ENCODE measurements around the gene KLK1. TPM values are rescaled to one million over a fixed set of nuclear protein-coding genes. Genes with fewer than 3 reads are reported as not detected.

Gene KLK1
- total RNA-seq, 1 experiment from 2014 or later = not detected

DNA sequence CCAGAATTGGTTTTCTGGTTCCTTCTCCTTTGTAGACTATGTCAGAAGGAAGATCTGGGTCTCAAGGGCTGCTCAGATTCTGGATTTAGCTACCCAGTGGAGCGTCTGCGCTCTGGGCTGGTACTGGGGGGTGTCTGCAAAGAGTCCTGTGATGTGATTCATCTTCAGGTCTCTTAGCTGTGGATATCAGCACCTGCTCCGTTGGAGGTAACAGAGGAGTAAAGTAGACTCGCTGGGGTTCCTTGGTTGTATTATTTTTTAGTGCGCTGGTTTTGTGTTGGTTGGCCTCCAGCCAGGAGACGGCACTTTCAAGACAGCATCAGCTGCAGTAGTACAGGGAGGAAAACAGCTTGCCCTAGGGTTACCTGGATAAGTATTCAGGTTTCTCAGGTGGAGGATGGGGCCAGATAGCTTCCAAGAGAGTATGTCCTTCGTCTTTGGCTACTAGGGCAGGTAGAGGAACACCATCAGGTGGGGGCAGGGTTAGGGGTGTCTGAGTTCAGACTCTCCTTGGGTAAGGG, 20.2 kb upstream of the KLK1 start:
- DNase-seq = no peak
- H3K36me3 ChIP-seq (replicated peaks; ENCODE audit: control insufficient read depth, insufficient read depth, low read length) = no peaks in the 10 kb centered on the region
- H3K27me3 ChIP-seq (ENCODE audit: control insufficient read depth, insufficient read depth, low read length) = peaks cover 11% of the 10 kb centered on the region
- H3K4me3 ChIP-seq (ENCODE audit: insufficient read depth, low read depth, low read length) = no peak overlapping the region

DNA sequence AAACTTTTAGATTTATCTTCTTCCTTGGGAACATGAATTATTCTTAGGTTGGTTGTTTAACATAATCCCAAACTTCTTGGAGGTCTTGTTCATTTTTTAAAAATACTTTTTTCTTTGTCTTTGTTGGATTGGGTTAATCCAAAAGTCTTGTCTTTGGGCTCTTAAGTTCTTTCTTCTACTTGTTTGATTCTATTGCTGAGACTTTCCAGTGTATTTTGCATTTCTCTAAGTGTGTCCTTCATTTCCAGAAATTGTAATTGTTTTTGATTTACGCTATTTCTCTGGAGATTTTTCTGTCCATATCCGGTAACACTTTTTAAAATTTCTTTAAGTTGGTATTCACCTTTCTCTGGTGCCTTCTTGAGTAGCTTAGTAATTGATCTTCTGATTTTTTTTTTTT, 19.6 kb upstream of the KLK1 start:
- DNase-seq = no peak
- Histone ChIP-seq H3K27me3 (ENCODE audit: control insufficient read depth, insufficient read depth, low read length) (peaks cover 11% of the 10 kb centered on the region), H3K4me3 (ENCODE audit: insufficient read depth, low read depth, low read length) (no peak overlapping the region), H3K36me3 (replicated peaks; ENCODE audit: control insufficient read depth, insufficient read depth, low read length) (no peaks in the 10 kb centered on the region)

DNA sequence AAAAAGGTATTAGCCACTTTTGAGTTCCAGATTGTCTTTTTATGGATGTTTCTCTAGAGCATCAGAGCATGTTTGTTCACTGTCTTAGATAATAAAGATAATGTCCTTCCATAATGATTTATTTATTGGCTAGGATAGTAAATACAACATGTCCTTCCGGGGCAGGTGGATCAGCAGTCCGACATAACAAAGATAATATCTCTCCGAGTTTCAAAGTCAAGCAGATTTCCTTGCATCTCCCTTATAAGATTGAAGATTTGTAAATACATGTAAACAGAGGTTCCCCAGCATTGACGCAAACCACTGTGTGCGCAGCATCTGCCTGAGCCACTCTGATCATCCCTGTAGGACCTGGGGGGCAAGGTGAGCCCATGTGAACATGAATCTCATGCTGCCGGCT, 18.5 kb upstream of the KLK1 start:
- no peak for DNase-seq
- H3K36me3 ChIP-seq (replicated peaks; ENCODE audit: control insufficient read depth, insufficient read depth, low read length) = no peaks in the 10 kb centered on the region
- no peak overlapping the region for H3K4me3 ChIP-seq (ENCODE audit: insufficient read depth, low read depth, low read length)
- peaks cover 13% of the 10 kb centered on the region for H3K27me3 ChIP-seq (ENCODE audit: control insufficient read depth, insufficient read depth, low read length)

DNA sequence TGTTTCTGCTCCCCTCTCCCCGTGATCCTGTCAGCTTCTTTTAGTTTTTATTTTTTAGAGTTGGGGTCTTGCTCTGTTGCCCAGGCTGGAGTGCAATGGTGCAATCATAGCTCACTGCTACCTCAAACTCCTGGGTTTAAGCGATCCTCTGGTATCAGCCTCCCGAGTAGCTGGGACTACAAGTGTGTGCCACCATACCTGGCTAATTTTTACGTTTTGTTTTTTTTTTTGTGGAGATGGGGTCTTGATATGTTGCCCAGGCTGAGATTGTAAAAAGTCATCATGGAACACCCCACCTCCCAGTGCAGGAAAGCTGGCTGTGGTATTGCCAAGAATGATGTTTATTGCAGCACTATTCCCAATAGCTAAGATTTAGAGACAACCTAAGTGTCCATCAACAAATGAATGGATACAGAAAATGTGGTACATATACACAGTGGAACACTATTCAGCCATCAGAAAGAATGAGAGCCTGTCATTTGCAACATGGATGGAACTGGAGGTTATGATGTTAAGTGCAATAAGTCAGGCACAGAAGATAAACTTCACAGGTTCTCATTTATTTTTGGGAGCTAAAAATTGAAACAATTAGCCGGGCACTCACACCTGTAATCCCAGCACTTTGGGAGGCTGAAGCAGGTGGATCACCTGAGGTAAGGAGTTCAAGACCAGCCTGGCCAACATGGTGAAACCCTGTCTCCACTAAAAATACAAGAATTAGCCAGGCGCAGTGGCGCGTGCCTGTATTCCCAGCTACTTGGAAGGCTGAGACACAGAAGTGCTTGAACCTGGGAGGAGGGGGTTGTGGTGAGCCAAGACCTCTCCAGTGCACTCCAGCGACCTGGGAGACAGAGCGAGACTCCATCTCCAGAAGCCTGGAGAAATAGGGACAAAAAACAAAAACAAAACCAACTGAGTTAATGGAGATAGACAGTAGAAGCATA, 16.4 kb upstream of the KLK1 start:
- Histone ChIP-seq H3K27me3 (ENCODE audit: control insufficient read depth, insufficient read depth, low read length) (peaks cover 30% of the 10 kb centered on the region), H3K36me3 (replicated peaks; ENCODE audit: control insufficient read depth, insufficient read depth, low read length) (no peaks in the 10 kb centered on the region)
- no peak for DNase-seq

DNA sequence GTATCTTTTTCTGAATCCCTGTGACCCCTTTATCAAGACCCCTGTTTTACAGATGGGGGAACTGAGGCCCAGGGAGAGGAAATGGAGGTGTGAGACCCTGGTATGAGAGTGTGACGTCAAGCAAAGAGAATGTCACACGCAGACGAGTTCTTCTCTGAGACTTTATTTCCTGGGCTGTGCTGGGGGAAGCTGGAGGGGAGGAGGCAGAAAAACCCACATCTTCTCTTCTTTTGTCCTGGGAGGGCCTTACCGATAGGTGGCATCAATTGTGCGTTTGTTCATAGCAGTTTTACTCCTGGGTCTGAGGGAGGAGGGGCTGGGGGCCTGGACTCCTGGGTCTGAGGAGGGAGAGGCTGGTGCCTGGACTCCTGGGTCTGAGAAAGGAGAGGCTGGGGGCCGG, 14.7 kb upstream of the KLK1 start:
- Histone ChIP-seq H3K27me3 (ENCODE audit: control insufficient read depth, insufficient read depth, low read length) (peaks cover 25% of the 10 kb centered on the region), H3K4me3 (ENCODE audit: insufficient read depth, low read depth, low read length) (no peak overlapping the region), H3K36me3 (replicated peaks; ENCODE audit: control insufficient read depth, insufficient read depth, low read length) (no peaks in the 10 kb centered on the region)
- peak; percentile 84 for DNase-seq

More for the DNA sequence above, 16.4 kb upstream of the KLK1 start:
- no peak overlapping the region for H3K4me3 ChIP-seq (ENCODE audit: insufficient read depth, low read depth, low read length)

DNA sequence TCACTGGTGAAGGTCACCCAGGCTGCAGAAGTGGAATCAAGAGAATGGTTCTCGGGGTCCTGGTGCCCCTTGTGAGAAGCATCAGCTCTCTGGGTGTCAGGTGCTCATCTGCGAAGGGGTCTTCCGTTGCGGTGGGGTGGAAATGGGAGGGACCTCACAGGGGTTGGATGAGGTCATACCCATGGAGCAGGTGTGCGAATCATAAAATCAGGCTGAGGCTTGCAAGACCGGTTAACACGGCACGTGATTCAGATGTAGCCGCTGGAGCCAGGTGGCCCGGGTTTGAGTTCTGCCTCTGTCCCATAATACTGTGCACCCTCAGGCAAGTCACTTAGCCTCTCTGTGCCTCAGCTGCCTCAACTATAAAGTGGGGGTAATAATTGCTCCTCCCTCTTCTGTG, 13.7 kb upstream of the KLK1 start:
- DNase-seq = peak; percentile 22
- H3K27me3 ChIP-seq (ENCODE audit: control insufficient read depth, insufficient read depth, low read length) = peaks cover 25% of the 10 kb centered on the region
- H3K4me3 ChIP-seq (ENCODE audit: insufficient read depth, low read depth, low read length) = no peak overlapping the region
- H3K36me3 ChIP-seq (replicated peaks; ENCODE audit: control insufficient read depth, insufficient read depth, low read length) = no peaks in the 10 kb centered on the region

DNA sequence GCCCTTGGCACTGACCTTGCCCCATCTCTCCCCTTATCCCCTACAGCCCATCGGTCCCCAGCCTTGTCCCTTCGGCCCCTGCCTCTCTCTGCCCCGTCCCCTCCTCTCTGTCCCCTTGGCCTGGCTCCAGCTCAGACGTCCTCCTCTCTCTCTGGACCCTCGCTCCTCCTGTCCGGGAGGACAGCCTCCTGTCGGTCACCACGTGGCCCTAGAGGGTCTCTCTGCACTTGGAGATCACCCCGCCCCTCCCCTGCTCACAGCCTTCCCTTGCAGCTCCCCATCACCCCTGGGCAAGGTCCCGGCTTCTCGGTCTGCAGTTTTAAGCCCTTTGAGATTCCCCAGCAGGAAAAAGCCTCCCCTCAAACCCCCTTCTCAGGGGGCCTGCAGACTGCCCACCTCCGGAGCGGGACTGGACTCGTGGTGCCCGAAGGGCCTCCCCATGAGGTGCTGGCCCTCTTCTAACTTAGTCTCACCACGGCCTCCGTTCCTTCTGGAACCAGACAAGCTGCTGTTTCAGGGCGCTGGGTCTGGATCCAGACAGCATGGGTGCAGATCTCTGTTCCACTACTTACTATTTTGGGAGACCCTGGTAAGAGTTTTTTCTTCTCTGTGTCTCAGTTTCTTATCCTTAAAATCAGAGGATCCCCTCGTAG, 13.1 kb upstream of the KLK1 start:
- peak; percentile 77 for DNase-seq
- no peak overlapping the region for H3K4me3 ChIP-seq (ENCODE audit: insufficient read depth, low read depth, low read length)
- H3K27me3 ChIP-seq (ENCODE audit: control insufficient read depth, insufficient read depth, low read length) = peaks cover 25% of the 10 kb centered on the region
- H3K36me3 ChIP-seq (replicated peaks; ENCODE audit: control insufficient read depth, insufficient read depth, low read length) = no peaks in the 10 kb centered on the region

DNA sequence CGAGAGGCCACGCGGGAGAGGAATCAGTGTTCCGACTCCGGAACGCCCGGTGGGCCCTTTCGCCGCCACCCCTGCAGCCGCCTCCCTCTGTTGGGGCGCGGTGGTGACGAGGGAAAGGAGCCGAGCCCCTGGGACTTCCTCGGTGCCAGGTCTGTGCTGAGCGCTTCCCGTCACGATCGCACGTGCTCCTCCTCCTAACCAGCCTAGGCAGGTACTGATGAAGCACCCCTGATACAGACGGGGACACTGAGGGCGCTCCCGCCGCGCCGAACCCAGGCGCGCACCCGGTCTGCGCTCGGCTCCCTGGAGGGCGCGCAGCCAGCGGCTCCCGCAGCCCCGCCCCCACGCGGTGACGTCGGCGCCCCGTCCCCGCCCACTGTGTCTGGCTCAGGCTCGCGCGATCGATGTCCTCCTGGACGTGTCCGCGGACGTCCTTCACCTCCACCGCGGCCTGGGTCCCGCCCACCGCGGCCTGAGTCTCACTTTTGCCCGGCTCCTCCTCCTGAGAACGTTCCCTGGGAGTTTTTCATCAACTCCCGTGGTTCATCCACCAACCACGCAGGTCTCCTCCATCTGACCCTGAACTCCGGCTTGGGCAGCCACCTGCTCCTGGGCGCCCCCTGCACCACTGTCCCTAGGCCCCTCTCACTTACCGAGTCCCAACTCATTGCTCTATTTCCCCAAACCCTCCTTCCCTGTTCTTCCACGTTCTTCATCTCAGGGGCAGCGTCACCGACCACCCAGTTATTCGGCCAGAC, 12.4 kb upstream of the KLK1 start:
- H3K27me3 ChIP-seq (ENCODE audit: control insufficient read depth, insufficient read depth, low read length) = peaks cover 24% of the 10 kb centered on the region
- peak; percentile 95 for DNase-seq
- no peaks in the 10 kb centered on the region for H3K36me3 ChIP-seq (replicated peaks; ENCODE audit: control insufficient read depth, insufficient read depth, low read length)
- H3K4me3 ChIP-seq (ENCODE audit: insufficient read depth, low read depth, low read length) = peak overlapping the region; percentile 78

DNA sequence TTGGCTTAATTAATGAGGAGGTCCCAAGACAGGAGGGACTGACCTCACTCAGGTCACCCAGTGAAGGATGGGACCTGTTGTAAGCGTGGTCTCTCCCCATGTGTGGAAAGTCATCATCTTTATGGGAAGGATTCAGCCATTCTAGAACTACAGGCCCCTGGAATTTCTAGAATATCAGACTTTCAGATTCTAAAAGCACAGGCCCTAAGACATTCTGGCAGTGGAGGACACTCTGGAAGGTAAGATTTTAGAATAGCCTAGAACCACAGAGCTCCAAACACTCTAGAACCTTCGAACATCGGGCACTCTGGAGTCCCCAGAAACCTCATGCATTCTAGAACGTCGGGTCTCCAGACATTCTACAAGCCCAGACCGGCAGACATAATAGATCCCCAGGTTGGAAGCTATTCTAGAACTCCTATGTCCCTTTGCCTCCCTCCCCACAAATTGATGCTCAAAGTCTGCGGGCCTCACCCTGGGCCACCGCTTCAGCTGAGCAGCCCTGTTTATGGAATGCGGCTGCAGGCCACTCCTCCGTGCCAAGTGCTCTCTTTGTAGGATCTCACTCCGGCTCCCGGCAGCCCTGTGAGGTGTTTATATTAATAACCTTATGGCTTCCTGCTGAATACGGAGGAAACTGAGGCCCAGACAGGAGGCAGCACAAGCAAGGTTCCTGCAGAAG, 11.7 kb upstream of the KLK1 start:
- DNase-seq = peak; percentile 73
- Histone ChIP-seq H3K27me3 (ENCODE audit: control insufficient read depth, insufficient read depth, low read length) (peaks cover 22% of the 10 kb centered on the region), H3K4me3 (ENCODE audit: insufficient read depth, low read depth, low read length) (peak overlapping the region; percentile 78), H3K36me3 (replicated peaks; ENCODE audit: control insufficient read depth, insufficient read depth, low read length) (no peaks in the 10 kb centered on the region)

DNA sequence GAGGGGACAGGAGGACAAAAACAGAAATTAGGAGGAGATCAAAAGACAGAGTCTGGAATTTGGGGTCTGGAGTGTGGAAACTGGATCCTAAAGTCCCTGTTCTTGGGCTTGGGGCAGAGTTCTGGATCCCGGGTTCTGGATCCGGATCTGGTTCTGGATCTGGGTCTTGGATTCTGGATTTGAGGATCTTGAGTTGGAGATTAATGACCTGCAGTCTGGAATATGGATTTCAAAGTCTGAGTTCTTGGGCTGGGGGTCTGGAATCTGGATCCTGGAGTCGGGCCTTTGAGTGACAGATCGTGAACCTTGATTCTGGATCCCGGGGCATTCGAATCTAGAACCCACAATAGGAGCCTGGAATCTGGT, 10.2 kb upstream of the KLK1 start:
- Histone ChIP-seq H3K4me3 (ENCODE audit: insufficient read depth, low read depth, low read length) (no peak overlapping the region), H3K36me3 (replicated peaks; ENCODE audit: control insufficient read depth, insufficient read depth, low read length) (no peaks in the 10 kb centered on the region), H3K27me3 (ENCODE audit: control insufficient read depth, insufficient read depth, low read length) (peaks cover 22% of the 10 kb centered on the region)
- DNase-seq = no peak

DNA sequence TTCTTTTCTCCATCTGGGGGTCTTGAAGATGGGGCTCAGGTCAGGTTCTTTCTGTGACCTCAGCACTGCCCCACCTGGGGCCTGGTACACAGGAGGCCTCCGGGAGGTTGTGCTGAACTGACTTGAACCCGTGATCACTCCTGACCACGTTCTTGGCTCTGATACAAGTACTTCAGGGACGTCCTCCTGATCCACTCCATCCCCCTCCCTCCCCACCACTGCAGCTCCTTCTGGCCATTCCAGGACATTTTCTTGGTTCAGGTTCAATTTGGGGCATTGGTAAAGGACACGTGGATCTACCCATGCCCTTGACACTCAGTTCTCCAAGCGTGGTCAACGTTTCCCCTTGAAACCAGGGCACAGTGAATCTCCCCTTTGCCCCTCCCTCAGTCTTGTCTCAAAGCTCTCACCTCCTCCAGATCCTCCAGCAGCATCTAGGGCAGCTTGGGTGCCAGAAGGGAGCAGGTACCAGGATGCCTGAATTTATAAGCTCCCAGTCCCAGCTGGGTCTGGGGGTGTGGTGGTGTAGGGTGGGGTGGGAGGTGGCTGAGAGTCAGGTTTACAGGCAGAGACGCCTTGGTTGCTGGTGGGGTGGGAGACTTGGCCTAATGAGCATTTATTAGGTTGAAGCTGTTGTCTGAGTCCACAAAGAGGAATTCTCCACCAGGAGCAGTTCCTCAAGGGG, 9.7 kb upstream of the KLK1 start, which contains the start of gene KLK15:
TSS of gene KLK15 (minus strand) at position 458 of the 685 bp plus-strand sequence. CDS start 2,082 bp downstream, outside the sequence.
- DNase-seq = no peak
- Histone ChIP-seq H3K4me3 (ENCODE audit: insufficient read depth, low read depth, low read length) (no peak within 1 kb of the TSS), H3K36me3 (replicated peaks; ENCODE audit: control insufficient read depth, insufficient read depth, low read length) (no peaks in the 10 kb centered on the region), H3K27me3 (ENCODE audit: control insufficient read depth, insufficient read depth, low read length) (peaks cover 22% of the 10 kb centered on the region)

DNA sequence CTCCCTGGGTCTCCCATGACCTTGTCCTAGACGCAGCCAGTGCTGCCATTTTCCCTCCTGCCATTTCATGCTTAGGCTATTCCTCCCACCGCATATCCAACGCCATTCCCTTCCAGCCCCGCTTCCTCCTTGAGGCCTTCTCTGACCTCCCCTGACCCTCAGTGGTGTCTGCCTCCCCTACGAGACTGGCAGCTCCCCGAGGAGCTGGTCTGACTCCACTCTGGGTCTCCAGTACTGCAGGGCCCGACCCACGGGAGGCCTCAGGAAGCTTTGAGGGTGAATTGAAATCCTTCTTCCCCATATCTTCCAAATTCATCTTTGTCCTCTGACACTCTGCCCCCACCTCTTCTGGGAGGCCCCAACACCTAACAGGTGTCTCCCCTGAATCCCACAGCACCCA, 9.1 kb upstream of the KLK1 start:
- Histone ChIP-seq H3K36me3 (replicated peaks; ENCODE audit: control insufficient read depth, insufficient read depth, low read length) (no peaks in the 10 kb centered on the region), H3K4me3 (ENCODE audit: insufficient read depth, low read depth, low read length) (no peak overlapping the region), H3K27me3 (ENCODE audit: control insufficient read depth, insufficient read depth, low read length) (peaks cover 22% of the 10 kb centered on the region)
- no peak for DNase-seq

DNA sequence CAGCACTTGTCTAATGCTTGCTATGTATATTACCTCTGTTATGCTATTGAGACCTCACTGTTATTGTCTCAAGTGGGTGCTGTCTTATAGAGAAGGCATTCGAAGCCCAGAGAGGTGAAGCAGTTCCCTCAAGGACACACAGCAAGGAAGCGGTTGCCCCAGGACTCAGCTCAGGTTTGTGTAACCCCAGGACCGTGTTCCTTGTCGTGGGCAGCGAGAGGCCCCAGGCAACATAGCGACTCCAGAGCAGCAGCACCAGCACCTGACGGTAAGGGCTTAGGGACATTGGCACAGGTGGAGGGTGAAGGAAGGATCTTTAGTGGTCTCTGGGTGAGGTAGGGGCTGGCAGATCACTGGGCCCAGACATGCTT, 7.4 kb upstream of the KLK1 start:
- H3K36me3 ChIP-seq (replicated peaks; ENCODE audit: control insufficient read depth, insufficient read depth, low read length) = no peaks in the 10 kb centered on the region
- H3K27me3 ChIP-seq (ENCODE audit: control insufficient read depth, insufficient read depth, low read length) = peaks cover 12% of the 10 kb centered on the region
- H3K4me3 ChIP-seq (ENCODE audit: insufficient read depth, low read depth, low read length) = no peak overlapping the region
- DNase-seq = no peak

All from H7 (cell line).